SK-N-SH (cell line): ENCODE measurements around the gene KIF13A. TPM values are rescaled to one million over a fixed set of nuclear protein-coding genes. Genes with fewer than 3 reads are reported as not detected.

Experiments
- CTCF ChIA-PET: fragments of 300-600, 350-600 bp; formaldehyde crosslinking; extraction: SDS; loops from one replicate; lab custom pipeline; 2021; lab: Yijun Ruan, JAX
- POLR2A ChIA-PET: fragments of 350-600 bp; sonication (Branson Sonifier 250); formaldehyde crosslinking; extraction: SDS; loops from one replicate; lab custom pipeline; 2020; ENCODE audit warnings: antibody characterized with exemption, inconsistent platforms; lab: Yijun Ruan, JAX
- DNase-seq: peaks from one replicate; pipeline ENCODE4 v3.0.0; 2012
- H2AFZ ChIP-seq: fragments of 200-600 bp; sonication (generic); 2 replicates; pipeline ENCODE4 v1.8.1; 2016; ENCODE audit warnings: antibody characterized with exemption, mild to moderate bottlenecking, low read depth
- H3F3A ChIP-seq: fragments of 200-600 bp; sonication (generic); replicated peaks from 2 replicates; pipeline ENCODE3; 2016; ENCODE audit warnings: antibody characterized with exemption, mild to moderate bottlenecking; ENCODE audit not compliant: insufficient read depth
- H3K27ac ChIP-seq, 2 experiments: fragments of 200-500 bp in 1 of 2; fragments of 200-600 bp in 1 of 2; sonication (Bioruptor generic) in 1 of 2; sonication (generic), shearing (Covaris generic) in 1 of 2; 2 replicates each; pipeline versions ENCODE4 v1.5.1 to v1.6.1; 2014 to 2016; ENCODE audit warnings: low read depth in 2 of 2, inconsistent platforms in 1 of 2, low read length in 1 of 2, mild to moderate bottlenecking in 1 of 2, mixed read lengths in 1 of 2
- H3K27me3 ChIP-seq: fragments of 200-600 bp; sonication (generic), shearing (Covaris generic); 2 replicates; pipeline ENCODE4 v1.6.1; 2016; ENCODE audit warnings: mixed run types; ENCODE audit not compliant: insufficient read depth
- H3K36me3 ChIP-seq, 2 experiments: fragments of 200-500 bp in 1 of 2; fragments of 200-600 bp in 1 of 2; sonication (Bioruptor generic) in 1 of 2; sonication (generic) in 1 of 2; replicated peaks in 1 of 2; 2 replicates each; pipeline versions ENCODE3 to v1.5.1; 2014 to 2016; ENCODE audit warnings: low read length in 1 of 2, mild to moderate bottlenecking in 1 of 2; ENCODE audit not compliant: insufficient read depth in 2 of 2, control insufficient read depth in 1 of 2
- H3K4me1 ChIP-seq, 2 experiments: fragments of 200-500 bp in 1 of 2; fragments of 200-600 bp in 1 of 2; sonication (Bioruptor generic) in 1 of 2; sonication (generic), shearing (Covaris generic) in 1 of 2; 2 replicates each; pipeline versions ENCODE4 v1.5.1 to v1.6.1; 2014 to 2016; ENCODE audit warnings: low read depth in 1 of 2, low read length in 1 of 2, mixed run types in 1 of 2; ENCODE audit not compliant: insufficient read depth in 2 of 2, control insufficient read depth in 1 of 2
- H3K4me2 ChIP-seq: fragments of 200-600 bp; sonication (generic), shearing (Covaris generic); 2 replicates; pipeline ENCODE4 v1.6.1; 2017; ENCODE audit warnings: mixed run types
- H3K4me3 ChIP-seq, 2 experiments: fragments of 200-500 bp in 1 of 2; fragments of 200-600 bp in 1 of 2; sonication (Bioruptor generic) in 1 of 2; sonication (generic), shearing (Covaris generic) in 1 of 2; 2 replicates each; pipeline versions ENCODE4 v1.5.1 to v1.8.1; 2014 to 2016; ENCODE audit warnings: low read depth in 2 of 2, inconsistent platforms in 1 of 2, low read length in 1 of 2, mild to moderate bottlenecking in 1 of 2, mixed read lengths in 1 of 2, moderate library complexity in 1 of 2
- H3K79me2 ChIP-seq: fragments of 200-600 bp; sonication (generic); 2 replicates; pipeline ENCODE4 v1.8.1; 2017; ENCODE audit warnings: mild to moderate bottlenecking; ENCODE audit not compliant: insufficient read depth
- H3K9ac ChIP-seq: fragments of 200-600 bp; sonication (generic); 2 replicates; pipeline ENCODE4 v1.6.1; 2017; ENCODE audit warnings: mixed run types
- H3K9me2 ChIP-seq: fragments of 200-600 bp; sonication (generic); 2 replicates; pipeline ENCODE4 v1.6.1; 2017; ENCODE audit warnings: mixed run types
- H3K9me3 ChIP-seq: fragments of 200-600 bp; sonication (generic); 2 replicates; pipeline ENCODE4 v1.6.1; 2017; ENCODE audit warnings: mixed run types, mild to moderate bottlenecking, moderate library complexity
- H4K20me1 ChIP-seq: fragments of 200-600 bp; sonication (generic); 2 replicates; pipeline ENCODE4 v1.6.1; 2017; ENCODE audit warnings: mild to moderate bottlenecking, mixed run types; ENCODE audit not compliant: insufficient read depth
- ELF1 ChIP-seq: IDR thresholded peaks from 2 replicates; pipeline ENCODE4 v1.4.0; 2012
- FOSL2 ChIP-seq: IDR thresholded peaks from 2 replicates; pipeline ENCODE4 v1.4.0; 2012; ENCODE audit warnings: low read depth, mild to moderate bottlenecking, moderate library complexity, borderline replicate concordance
- FOXJ3 ChIP-seq: sonication (generic); formaldehyde crosslinking; IDR thresholded peaks from 2 replicates; pipeline ENCODE4 v1.5.1; 2020; ENCODE audit warnings: mild to moderate bottlenecking, missing genetic modification reagents
- GATA2 ChIP-seq: sonication (generic); formaldehyde crosslinking; IDR thresholded peaks from 2 replicates; pipeline ENCODE4 v1.5.0; 2020; ENCODE audit warnings: mild to moderate bottlenecking, missing genetic modification reagents
- MEF2A ChIP-seq: IDR thresholded peaks from 2 replicates; pipeline ENCODE4 v1.4.0; 2012; ENCODE audit warnings: low read depth, borderline replicate concordance
- NRF1 ChIP-seq: IDR thresholded peaks from 2 replicates; pipeline ENCODE4 v1.6.1; 2012; ENCODE audit warnings: low read depth, mild to moderate bottlenecking, low read length
- POLR2AphosphoS5 ChIP-seq: IDR thresholded peaks from 2 replicates; pipeline ENCODE4 v1.6.1; 2012; ENCODE audit warnings: low read depth, low read length
- RAD21 ChIP-seq: IDR thresholded peaks from 2 replicates; pipeline ENCODE4 v1.6.1; 2012; ENCODE audit warnings: mild to moderate bottlenecking, low read length
- TAF1 ChIP-seq: IDR thresholded peaks from 2 replicates; pipeline ENCODE4 v1.6.1; 2012; ENCODE audit warnings: low read depth, mild to moderate bottlenecking, low read length, moderate library complexity, borderline replicate concordance
- WGBS: methylation state at CpG from one replicate; pipeline ENCODE4 v1.1.6; 2017; ENCODE audit warnings: low lambda C conversion rate; 5-methylcytosine and 5-hydroxymethylcytosine counted together
- polyA plus RNA-seq, 3 experiments: library from polyadenylated mRNA; depleted of rRNA; stranded (reverse); fragments of >200 nt; gene quantifications; 2 replicates each; pipeline ENCODE4 v1.2.3, GENCODE V29; 2012
- TF ChIP-seq, protein P1 (sequence below): IDR thresholded peaks from 2 replicates; pipeline ENCODE4; 2012
- TF ChIP-seq, protein P2 (sequence below): fragments of 150-350 bp; IDR thresholded peaks from 2 replicates; pipeline ENCODE4 v1.6.1; 2016; ENCODE audit warnings: mild to moderate bottlenecking, low read depth, low read length

Gene KIF13A
- polyA plus RNA-seq, 1 of the 3 experiments (the other 2 are of a cell fraction): 18.2 TPM

GRCh38 chr6:17967668-17968518 is 19.5 kb downstream of the KIF13A start:
- Histone ChIP-seq H2AFZ (no peak overlapping the region), H3K27me3 (no peaks in the 10 kb centered on the region), H3K79me2 (peaks cover 98% of the 10 kb centered on the region), H3K9me2 (no peaks in the 10 kb centered on the region), H3K9ac (no peak overlapping the region), H3F3A (peaks cover 57% of the 10 kb centered on the region), H3K36me3 (no peaks in the 10 kb centered on the region), H3K4me3 (no peak overlapping the region), H3K4me2 (no peak overlapping the region), H3K9me3 (no peaks in the 10 kb centered on the region)
- DNase-seq: no peak
- WGBS: 89% methylated on average over 5 of the region's 5 CpGs
- TF ChIP-seq FOSL2 (peak; percentile 2; the same call in 1 of the 2 replicates), TAF1 (no peak)
- TF ChIP-seq, protein P1, sequence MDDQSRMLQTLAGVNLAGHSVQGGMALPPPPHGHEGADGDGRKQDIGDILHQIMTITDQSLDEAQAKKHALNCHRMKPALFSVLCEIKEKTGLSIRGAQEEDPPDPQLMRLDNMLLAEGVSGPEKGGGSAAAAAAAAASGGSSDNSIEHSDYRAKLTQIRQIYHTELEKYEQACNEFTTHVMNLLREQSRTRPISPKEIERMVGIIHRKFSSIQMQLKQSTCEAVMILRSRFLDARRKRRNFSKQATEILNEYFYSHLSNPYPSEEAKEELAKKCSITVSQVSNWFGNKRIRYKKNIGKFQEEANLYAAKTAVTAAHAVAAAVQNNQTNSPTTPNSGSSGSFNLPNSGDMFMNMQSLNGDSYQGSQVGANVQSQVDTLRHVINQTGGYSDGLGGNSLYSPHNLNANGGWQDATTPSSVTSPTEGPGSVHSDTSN: peak; percentile 58
- TF ChIP-seq, all 33 proteins: peak for 2
- CTCF ChIA-PET: no interaction called here
- H4K20me1 ChIP-seq: peaks cover 4% of the 10 kb centered on the region; the same call in 1 of the 2 replicates
- POLR2A ChIA-PET: no interaction called here
- peak overlapping the region in 1 of 2 experiments; percentile 83; a peak in 2 of 4 replicates for H3K27ac ChIP-seq
- H3K4me1 ChIP-seq: peaks cover 3 to 56% of the 10 kb centered on the region in 2 experiments

GRCh38 chr6:17966451-17966850 is 21.0 kb downstream of the KIF13A start:
- H3K9me2 ChIP-seq: no peaks in the 10 kb centered on the region
- no peak overlapping the region for H3K4me2 ChIP-seq
- peaks cover 4% of the 10 kb centered on the region; the same call in 1 of the 2 replicates for H4K20me1 ChIP-seq
- ChIA-PET CTCF (no interaction called here), POLR2A (no interaction called here)
- no peak overlapping the region for H2AFZ ChIP-seq
- WGBS: 92% methylated on average over 2 of the region's 2 CpGs
- no peaks in the 10 kb centered on the region for H3K27me3 ChIP-seq
- H3K9ac ChIP-seq: no peak overlapping the region
- no peak overlapping the region for H3K4me3 ChIP-seq
- no peaks in the 10 kb centered on the region for H3K36me3 ChIP-seq
- H3K4me1 ChIP-seq: peaks cover 9 to 49% of the 10 kb centered on the region in 2 experiments
- DNase-seq: no peak
- peak overlapping the region in 1 of 2 experiments; percentile 83; a peak in 2 of 4 replicates for H3K27ac ChIP-seq
- TF ChIP-seq ELF1 (no peak), TAF1 (no peak), POLR2AphosphoS5 (no peak), RAD21 (no peak), MEF2A (no peak), FOSL2 (no peak), GATA2 (CRISPR knock-in tag) (no peak), FOXJ3 (CRISPR knock-in tag) (no peak), NRF1 (no peak)
- TF ChIP-seq, protein P2, sequence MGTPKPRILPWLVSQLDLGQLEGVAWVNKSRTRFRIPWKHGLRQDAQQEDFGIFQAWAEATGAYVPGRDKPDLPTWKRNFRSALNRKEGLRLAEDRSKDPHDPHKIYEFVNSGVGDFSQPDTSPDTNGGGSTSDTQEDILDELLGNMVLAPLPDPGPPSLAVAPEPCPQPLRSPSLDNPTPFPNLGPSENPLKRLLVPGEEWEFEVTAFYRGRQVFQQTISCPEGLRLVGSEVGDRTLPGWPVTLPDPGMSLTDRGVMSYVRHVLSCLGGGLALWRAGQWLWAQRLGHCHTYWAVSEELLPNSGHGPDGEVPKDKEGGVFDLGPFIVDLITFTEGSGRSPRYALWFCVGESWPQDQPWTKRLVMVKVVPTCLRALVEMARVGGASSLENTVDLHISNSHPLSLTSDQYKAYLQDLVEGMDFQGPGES: no peak
- TF ChIP-seq, protein P1: no peak
- H3F3A ChIP-seq: peaks cover 57% of the 10 kb centered on the region
- peaks cover 95% of the 10 kb centered on the region for H3K79me2 ChIP-seq
- H3K9me3 ChIP-seq: no peaks in the 10 kb centered on the region
